ENCODE measurements around the gene CFAP77. TPM values are rescaled to one million over a fixed set of nuclear protein-coding genes. Genes with fewer than 3 reads are reported as not detected.

The CFAP77 gene
- total and polyA plus RNA-seq, 10 of the 15 experiments (the other 5 are each of a cell fraction or from before 2014, with no cell fraction given), result 0.33 TPM; not detected in 9

DNA sequence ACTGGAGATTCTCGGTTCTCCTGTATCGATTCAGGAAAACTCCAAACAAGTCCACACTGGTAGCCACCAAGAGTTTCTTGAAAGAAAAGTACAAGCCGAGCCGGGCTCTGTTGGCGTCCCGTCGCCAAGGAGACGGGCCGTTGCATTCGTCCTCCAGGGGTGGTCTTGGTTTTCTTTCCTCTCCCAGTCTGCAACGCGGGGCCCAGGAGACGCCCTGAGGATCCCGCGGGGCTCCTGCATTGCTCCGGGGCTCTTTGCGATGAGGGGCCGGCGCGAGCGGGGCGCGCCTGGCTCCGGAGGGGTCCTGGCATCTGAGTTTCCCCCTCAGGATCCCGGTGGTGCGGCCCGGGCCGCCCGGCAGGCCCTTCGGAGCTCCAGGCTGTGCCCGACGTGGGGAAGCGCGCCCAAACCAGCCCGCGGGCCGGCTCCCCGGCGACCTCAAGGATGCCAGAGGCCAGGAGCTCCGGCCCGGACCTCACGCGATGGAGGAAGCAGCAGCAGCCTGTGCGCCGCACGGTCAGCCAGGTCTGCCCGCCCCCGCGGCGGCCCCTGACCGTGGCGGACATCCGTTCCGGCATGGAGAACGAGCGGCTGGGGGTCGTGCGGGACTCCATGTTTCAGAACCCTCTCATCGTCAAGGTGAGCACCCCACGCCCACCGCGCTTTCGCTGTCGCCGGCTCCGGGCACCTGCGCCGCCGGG is at the start of gene CFAP77 (continued):
- TF ChIP-seq, protein P1, sequence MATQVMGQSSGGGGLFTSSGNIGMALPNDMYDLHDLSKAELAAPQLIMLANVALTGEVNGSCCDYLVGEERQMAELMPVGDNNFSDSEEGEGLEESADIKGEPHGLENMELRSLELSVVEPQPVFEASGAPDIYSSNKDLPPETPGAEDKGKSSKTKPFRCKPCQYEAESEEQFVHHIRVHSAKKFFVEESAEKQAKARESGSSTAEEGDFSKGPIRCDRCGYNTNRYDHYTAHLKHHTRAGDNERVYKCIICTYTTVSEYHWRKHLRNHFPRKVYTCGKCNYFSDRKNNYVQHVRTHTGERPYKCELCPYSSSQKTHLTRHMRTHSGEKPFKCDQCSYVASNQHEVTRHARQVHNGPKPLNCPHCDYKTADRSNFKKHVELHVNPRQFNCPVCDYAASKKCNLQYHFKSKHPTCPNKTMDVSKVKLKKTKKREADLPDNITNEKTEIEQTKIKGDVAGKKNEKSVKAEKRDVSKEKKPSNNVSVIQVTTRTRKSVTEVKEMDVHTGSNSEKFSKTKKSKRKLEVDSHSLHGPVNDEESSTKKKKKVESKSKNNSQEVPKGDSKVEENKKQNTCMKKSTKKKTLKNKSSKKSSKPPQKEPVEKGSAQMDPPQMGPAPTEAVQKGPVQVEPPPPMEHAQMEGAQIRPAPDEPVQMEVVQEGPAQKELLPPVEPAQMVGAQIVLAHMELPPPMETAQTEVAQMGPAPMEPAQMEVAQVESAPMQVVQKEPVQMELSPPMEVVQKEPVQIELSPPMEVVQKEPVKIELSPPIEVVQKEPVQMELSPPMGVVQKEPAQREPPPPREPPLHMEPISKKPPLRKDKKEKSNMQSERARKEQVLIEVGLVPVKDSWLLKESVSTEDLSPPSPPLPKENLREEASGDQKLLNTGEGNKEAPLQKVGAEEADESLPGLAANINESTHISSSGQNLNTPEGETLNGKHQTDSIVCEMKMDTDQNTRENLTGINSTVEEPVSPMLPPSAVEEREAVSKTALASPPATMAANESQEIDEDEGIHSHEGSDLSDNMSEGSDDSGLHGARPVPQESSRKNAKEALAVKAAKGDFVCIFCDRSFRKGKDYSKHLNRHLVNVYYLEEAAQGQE (IDR thresholded peaks at IDR 0.05; ENCODE audit: low read depth, low read length), result no peak
- TF ChIP-seq SUZ12 (IDR thresholded peaks at IDR 0.05; ENCODE audit: unreplicated experiment) (peak; percentile 85), BRCA1 (IDR thresholded peaks at IDR 0.05; ENCODE audit: low read depth, low read length) (no peak), MXI1 (IDR thresholded peaks at IDR 0.05; ENCODE audit: low read depth, low read length) (no peak), FOXM1 (IDR thresholded peaks at IDR 0.05; ENCODE audit: low read depth, low read length) (no peak), GATAD2B (conservative IDR thresholded peaks at IDR 0.05; ENCODE audit: low read depth) (0 out of 2 replicates have a peak, but pooled peaks have one; percentile 26), SMARCA5 (IDR thresholded peaks at IDR 0.05) (no peak), MTA3 (IDR thresholded peaks at IDR 0.05; ENCODE audit: borderline replicate concordance, low read length) (no peak), SMC3 (IDR thresholded peaks at IDR 0.05; ENCODE audit: borderline replicate concordance, low read length) (no peak), FOXK2 (IDR thresholded peaks at IDR 0.05) (peak; percentile 97), TCF7 (IDR thresholded peaks at IDR 0.05; ENCODE audit: borderline replicate concordance) (no peak), TCF3 (IDR thresholded peaks at IDR 0.05; ENCODE audit: borderline replicate concordance, insufficient read depth, low read depth, low read length) (no peak)
- TF ChIP-seq, protein P2, sequence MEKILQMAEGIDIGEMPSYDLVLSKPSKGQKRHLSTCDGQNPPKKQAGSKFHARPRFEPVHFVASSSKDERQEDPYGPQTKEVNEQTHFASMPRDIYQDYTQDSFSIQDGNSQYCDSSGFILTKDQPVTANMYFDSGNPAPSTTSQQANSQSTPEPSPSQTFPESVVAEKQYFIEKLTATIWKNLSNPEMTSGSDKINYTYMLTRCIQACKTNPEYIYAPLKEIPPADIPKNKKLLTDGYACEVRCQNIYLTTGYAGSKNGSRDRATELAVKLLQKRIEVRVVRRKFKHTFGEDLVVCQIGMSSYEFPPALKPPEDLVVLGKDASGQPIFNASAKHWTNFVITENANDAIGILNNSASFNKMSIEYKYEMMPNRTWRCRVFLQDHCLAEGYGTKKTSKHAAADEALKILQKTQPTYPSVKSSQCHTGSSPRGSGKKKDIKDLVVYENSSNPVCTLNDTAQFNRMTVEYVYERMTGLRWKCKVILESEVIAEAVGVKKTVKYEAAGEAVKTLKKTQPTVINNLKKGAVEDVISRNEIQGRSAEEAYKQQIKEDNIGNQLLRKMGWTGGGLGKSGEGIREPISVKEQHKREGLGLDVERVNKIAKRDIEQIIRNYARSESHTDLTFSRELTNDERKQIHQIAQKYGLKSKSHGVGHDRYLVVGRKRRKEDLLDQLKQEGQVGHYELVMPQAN (conservative IDR thresholded peaks at IDR 0.05), result no peak; the same call in 1 of the 2 replicates
- TF ChIP-seq, protein P3, sequence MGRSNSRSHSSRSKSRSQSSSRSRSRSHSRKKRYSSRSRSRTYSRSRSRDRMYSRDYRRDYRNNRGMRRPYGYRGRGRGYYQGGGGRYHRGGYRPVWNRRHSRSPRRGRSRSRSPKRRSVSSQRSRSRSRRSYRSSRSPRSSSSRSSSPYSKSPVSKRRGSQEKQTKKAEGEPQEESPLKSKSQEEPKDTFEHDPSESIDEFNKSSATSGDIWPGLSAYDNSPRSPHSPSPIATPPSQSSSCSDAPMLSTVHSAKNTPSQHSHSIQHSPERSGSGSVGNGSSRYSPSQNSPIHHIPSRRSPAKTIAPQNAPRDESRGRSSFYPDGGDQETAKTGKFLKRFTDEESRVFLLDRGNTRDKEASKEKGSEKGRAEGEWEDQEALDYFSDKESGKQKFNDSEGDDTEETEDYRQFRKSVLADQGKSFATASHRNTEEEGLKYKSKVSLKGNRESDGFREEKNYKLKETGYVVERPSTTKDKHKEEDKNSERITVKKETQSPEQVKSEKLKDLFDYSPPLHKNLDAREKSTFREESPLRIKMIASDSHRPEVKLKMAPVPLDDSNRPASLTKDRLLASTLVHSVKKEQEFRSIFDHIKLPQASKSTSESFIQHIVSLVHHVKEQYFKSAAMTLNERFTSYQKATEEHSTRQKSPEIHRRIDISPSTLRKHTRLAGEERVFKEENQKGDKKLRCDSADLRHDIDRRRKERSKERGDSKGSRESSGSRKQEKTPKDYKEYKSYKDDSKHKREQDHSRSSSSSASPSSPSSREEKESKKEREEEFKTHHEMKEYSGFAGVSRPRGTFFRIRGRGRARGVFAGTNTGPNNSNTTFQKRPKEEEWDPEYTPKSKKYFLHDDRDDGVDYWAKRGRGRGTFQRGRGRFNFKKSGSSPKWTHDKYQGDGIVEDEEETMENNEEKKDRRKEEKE (IDR thresholded peaks at IDR 0.05), result peak; percentile 94
- TF ChIP-seq, protein P4, sequence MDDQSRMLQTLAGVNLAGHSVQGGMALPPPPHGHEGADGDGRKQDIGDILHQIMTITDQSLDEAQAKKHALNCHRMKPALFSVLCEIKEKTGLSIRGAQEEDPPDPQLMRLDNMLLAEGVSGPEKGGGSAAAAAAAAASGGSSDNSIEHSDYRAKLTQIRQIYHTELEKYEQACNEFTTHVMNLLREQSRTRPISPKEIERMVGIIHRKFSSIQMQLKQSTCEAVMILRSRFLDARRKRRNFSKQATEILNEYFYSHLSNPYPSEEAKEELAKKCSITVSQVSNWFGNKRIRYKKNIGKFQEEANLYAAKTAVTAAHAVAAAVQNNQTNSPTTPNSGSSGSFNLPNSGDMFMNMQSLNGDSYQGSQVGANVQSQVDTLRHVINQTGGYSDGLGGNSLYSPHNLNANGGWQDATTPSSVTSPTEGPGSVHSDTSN (IDR thresholded peaks at IDR 0.05; ENCODE audit: insufficient replicate concordance, low read depth, low read length), result no peak
- TF ChIP-seq, protein P5, sequence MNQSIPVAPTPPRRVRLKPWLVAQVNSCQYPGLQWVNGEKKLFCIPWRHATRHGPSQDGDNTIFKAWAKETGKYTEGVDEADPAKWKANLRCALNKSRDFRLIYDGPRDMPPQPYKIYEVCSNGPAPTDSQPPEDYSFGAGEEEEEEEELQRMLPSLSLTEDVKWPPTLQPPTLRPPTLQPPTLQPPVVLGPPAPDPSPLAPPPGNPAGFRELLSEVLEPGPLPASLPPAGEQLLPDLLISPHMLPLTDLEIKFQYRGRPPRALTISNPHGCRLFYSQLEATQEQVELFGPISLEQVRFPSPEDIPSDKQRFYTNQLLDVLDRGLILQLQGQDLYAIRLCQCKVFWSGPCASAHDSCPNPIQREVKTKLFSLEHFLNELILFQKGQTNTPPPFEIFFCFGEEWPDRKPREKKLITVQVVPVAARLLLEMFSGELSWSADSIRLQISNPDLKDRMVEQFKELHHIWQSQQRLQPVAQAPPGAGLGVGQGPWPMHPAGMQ (IDR thresholded peaks at IDR 0.05; ENCODE audit: borderline replicate concordance), result no peak
